Prostate gland (tissue), 2 donors: ENCODE measurements around the gene PPFIA1.

ENCODE experiments used
- CTCF ChIP-seq, 4 experiments: fragments of 200-600 bp in 2 of 4; fragments of 450-650 bp in 2 of 4; sonication (generic) in 2 of 4; IDR thresholded peaks; 1 replicate in 3 of 4; 2 replicates in 1 of 4; pipeline ENCODE4 v1.5.1; 2016 to 2019; ENCODE audit warnings: antibody characterized with exemption in 4 of 4, mild to moderate bottlenecking in 2 of 4, moderate library complexity in 2 of 4
- POLR2A ChIP-seq: fragments of 450-650 bp; IDR thresholded peaks from one replicate; pipeline ENCODE4 v1.6.1; 2016; ENCODE audit warnings: antibody characterized with exemption, mild to moderate bottlenecking
- POLR2AphosphoS5 ChIP-seq: sonication (generic); formaldehyde crosslinking; IDR thresholded peaks from one replicate; pipeline ENCODE4 v1.6.1; 2017; ENCODE audit warnings: antibody characterized with exemption

- TF ChIP-seq CTCF (IDR thresholded peaks at IDR 0.05) = no peak
- no peak for TF ChIP-seq POLR2A
- TF ChIP-seq POLR2AphosphoS5 = no peak
Measured at GRCh38 chr11:70292863-70293262, 22.4 kb downstream of the PPFIA1 start.
